HG02759 (cell line): Measurements from ENCODE around the gene IFT122.

Experiments used
- ATAC-seq: cut with Tn5 transposase; IDR thresholded peaks from one replicate; pipeline ENCODE4 v1.9.1; 2021; ENCODE audit warnings: mild to moderate bottlenecking, moderate library complexity; ENCODE audit not compliant: unreplicated experiment

IFT122 gene

DNA sequence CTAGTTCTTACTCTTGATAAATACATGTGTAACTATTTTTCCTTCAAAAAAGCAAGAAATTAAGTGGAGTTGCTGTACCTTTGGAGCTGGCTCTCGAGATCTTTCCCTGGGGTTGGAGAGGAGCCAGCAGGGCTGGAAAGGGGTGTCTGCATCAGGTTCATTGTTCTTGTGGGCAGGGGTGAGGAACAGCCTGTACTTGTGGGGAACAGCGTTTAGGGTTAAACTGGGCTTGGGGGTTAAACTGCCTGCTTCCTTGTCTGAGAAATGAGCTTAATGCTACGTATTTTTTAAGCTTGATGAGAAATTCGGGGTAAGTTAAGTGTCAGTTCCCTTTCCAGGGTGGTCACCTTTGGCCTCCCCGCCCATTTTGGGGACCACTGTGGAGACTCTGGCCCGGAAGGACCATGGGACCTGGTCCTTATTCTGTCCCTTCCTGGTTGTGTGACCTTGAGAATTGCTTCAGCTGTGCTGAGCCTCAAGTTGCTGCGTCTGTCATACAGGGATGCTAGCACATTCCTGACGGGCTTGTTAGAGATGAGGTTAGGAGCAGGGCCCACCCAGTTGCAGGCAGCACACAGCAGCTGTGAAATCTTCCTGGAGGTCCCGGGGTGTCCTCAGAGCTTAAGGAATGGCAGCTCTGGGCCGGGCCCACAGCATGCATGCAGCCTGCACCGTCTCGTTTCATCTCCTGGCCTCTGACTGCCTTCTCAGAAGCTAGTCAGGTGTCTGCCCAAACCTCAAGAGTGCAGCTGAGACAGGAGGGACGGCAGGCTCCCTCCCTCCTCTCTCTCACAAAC, 114.5 kb downstream of the IFT122 start:
- ATAC-seq: no peak

DNA sequence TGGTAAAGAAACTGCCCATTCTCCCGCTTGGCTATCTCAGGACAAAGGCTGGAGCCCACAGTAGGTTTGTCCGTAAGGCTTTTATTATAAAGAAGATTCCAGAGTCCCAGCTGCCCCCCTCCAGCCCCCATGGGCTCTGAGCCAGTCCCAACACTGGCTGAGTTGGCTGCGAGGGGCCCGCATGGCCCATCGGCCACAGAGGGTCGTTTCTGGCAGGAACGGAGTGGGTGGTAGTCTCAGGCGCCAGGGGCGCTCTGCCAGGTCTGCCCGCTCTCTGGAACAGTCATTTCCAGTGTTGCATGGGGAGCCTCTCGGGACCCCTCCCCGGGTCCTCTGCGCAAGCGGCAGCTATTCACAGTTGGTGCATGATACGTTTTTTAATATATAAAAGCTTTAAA, 115.1 kb downstream of the IFT122 start:
- no peak for ATAC-seq

DNA sequence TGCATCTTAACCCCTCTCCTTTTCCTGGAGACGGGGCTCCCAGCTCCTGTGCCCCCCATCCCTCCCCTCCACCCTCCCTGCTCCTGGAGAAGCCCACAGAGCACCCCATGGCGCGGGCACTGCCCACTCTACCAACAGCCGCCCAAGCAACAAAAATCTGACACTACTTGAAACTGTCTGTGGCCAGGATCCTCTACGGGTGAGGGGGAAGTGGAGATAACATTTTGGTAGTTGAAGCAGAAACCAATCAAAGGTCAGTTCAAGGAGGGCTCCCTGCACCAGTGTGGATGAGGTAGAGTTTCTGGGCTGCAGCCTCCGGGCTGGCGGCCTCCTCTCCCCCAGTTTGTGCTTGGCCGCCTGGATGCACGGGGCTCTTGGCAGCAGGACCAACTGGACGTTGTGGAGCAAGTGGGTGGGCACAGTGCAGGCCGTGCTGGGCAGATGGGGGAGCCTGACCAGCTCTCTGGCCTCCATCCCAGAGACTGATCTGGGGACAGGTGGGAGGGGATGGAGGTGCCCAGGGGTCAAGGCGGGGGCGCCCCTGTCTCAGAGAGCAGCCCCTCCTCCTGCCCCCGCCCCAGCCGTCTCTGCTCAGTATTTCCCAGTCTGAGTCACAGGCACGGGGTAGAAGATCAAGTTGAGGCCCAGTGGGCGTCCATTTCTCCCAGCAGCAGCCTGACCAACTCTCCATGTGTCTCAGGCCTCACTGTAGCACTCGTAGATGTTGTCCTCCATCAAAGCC, 115.8 kb downstream of the IFT122 start:
- ATAC-seq: no peak

DNA sequence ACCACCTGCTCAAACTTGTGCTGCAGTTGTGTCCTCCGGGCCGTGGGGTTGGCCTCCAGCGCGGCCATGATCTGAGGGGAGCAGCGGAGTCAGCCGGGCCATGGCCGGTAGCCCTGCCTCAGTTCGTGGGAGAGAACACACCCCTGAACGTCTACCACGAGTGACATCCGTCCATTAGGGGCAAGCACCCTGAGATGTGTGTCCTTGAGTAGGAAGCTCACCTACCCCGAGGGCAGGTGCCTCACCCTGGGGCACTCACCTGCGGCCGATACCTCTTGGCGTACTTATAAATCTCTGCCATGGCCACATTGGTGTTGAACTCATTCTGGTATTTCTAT, 116.3 kb downstream of the IFT122 start:
- no peak for ATAC-seq

DNA sequence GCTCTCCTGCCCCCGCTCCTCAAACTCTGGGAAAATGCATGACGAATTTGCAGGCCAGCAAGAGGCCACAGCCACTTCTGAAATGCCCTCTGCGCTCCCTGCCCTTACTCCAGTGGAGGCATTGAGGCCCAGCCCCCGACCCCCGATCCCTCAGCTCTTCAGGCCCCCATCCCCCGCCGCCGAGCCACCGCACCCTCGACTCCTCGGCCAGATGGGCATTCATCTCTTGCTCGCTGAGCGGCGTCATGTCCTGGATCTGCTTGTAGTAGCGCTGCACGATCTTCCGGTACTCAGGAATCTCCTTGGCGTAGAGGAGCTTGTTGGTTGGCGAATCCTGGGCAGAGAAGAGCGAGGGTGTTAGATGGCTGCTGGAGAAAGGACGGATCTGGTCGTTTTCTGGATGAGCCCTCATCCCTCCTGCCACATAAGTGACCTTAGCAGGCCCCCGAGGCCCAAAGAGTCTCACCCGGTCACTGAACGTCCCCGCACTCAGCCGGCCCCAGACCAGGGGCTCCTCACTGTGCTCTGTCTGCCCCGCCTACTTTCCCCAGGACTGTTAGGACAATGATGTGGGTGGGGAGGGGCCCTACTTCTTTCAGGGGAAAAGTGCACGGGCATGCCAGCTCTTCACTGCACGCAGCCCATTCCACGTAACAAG, 117.0 kb downstream of the IFT122 start:
- no peak for ATAC-seq

DNA sequence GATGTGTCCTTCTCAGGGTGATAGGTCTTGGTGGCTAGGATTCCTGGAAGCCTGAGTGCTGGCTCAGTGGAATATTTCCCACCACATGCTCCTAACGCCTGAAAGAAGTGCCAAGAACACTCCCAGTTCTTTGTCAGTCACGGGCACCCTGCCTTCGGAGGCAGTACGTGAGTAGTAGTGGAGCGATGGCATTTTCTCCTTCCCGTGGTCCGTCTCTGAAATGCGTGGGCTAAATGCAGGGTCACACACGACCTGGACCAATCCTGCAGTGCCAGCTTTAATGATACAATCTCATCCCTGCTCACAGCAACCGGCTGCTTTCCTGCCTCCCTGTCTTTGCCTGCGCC, 117.5 kb downstream of the IFT122 start:
- no peak for ATAC-seq

DNA sequence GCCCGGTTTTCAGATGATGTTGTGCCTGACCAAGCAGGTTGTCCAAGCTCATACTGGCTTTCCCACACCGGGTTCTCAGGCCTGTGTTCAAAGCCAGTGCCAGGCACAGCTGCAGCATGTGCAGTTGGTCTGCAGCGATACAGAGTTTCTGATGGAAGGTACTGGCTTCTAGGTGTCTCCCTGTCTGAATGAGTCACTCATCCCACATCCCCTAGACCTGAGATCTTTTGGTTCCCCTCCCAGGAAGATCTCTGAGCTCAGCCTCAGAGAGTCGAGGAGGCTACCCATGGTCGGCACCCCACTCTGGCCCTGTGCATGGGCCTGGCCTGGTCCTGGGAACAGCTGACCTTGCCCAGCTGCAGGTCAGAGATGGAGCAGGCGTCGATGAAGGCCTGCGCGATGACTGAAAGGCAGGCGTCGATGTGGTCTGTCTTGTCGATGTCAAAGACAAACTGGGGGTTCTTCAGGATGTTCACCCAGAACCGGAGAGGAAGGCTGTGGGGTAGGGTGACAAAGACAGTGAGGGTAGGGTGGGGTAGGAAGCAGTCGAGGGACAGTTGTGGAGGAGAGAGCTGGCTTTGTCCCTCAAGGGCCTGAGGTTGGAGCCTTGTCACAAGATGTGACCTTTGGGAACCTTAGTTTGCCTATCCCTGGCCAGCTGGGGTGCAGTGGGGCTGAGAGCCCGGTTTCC, 118.2 kb downstream of the IFT122 start:
- ATAC-seq: no peak

DNA sequence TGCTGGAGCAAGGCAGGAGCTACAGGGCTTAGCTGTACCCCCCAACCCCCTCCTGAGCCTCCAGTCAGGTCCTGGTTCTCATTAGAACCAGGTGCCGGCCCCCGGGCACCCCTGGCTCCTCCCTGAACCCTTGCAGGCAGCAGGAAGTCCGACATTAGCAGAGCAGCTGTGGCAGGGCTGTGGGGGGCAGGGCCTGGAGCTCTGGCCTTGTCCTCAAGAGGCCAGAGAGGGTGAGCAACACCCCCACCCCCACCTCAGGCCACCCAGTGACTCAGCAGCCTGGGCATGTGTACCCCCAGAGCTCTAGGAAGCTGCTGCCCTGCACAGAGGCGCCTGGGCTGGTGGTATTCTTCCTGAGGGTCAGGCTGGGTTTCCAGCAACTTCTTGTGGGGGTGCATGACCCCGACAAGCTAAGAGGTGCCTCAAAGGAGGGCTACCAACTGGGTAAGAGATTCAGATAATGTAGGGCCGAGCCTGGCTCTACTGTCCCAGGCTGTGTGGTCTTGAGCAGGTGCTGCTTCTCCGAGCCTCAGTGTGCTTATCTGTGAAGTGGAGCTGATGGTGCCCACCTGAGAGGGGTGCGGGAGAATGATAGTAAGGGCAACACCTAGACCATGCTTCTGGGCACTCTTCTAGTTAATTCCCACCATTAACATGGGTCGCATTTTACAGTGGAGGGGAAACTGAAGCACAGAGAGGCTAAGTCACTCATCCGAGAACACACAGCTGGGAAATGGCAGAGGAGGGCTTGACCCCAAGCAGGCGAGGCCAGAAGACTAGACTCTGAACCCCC, 118.9 kb downstream of the IFT122 start:
- peak; percentile 53 for ATAC-seq

DNA sequence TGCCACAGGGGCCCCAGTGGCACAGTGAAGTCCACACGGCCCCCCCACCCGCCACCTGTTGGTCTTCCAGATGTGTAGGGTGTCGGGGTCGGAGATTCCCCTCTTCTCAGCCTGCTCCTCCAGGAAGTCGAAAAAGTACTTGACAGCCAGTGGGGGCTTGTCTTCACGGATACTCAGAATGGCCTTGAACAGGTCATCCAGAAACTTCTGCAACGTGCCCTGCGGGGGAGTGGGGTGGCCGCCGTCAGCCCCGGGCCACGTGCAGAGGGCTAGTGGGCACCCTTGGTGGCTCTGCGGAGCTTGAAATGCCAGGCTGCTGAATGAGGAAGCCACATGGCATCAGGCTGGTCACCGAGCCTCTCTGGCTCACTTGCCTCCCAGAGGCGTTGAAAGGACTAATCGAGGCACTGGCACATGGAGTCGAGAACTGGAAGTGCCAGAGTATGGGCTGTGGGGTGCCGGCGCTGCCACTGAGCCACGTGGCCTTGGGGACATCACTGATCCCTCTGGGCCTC, 119.6 kb downstream of the IFT122 start:
- no peak for ATAC-seq

DNA sequence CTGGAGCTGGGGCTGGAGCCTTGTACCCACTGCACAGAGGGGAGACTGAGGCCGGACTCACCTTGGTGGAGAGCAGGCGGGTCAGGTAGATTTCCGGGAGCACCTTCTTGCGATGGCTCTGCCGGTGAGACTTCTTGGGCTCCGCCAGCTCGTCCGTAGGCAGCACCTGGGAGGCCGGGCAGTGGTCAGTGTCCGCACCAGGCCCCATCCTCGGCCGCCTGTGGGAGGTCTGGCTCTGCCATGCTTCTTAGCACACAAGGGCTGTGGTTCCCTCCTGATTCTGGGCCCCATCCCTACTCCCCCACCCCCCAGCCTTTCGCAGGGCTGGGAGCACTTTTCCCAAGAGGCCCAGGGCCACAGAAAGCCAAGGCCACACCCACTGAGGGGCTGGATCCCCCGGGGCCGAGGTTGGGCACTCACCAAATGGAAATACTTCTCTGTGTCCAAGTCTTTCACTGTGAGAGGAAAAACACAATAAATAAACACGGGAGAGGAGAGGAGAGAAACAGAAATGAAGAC, 120.3 kb downstream of the IFT122 start:
- no peak for ATAC-seq

DNA sequence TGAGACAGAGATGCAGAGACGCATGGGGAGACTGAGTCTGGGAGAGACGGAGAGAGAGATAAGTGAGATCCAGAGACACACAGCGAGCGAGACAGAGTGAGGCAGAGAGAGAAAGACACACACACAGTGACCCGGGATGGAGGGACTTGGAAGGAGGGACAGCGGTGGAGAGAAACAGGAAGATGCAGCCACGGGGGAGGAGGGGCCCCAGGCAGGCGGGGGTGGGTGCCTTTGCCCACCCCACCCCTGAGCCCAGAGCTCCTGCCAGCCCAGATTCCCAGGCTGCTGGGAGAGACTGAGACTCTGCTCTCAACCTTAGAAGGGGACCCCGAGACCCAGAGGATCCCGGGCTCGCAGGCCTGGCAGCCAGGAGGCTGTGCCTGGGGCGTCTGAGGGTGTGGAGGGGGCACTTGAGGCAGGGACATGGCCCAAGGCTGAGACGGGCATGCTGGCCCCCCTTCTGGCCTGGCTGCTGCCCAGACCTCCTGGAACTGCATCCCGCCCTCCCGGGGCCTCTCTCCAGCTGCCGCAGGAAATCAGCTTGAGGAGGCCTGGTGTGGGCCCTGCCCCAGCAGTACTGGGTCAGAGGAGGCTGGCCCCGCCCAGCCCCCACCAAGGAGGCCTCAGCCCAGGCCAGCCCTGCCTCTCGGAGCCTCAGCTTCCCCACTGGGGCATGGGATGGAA, 121.0 kb downstream of the IFT122 start:
- no peak for ATAC-seq

DNA sequence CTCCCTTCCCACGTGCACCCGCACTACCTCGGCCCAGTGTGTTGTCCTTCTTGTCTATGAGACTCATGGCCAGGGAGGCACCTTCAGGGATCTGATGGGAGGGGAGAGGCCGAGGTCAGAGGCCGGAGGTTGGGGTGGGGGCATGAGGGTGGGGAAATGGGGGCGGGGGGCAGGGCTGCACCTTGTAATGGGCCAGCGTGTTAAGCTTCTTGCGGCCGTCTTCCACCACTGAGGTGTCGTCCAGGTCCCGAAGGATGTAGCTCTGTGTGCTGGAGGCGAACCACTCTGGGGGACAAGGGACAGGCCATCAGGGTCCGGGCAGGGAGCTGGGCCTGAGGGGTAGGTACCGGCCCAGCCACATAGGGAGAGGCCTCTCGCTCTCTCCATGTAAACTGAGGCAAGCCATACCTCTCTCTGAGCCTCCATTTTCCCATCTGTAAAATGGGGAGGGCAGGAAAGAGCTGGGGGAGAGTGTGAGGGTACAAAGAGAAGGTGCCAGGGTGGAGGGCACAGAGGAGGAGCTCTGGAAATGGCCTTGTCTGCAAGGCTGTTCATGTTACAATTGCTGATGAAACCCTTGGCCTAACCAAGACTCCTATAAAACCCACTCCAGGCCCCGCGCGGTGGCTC, 121.7 kb downstream of the IFT122 start:
- no peak for ATAC-seq

DNA sequence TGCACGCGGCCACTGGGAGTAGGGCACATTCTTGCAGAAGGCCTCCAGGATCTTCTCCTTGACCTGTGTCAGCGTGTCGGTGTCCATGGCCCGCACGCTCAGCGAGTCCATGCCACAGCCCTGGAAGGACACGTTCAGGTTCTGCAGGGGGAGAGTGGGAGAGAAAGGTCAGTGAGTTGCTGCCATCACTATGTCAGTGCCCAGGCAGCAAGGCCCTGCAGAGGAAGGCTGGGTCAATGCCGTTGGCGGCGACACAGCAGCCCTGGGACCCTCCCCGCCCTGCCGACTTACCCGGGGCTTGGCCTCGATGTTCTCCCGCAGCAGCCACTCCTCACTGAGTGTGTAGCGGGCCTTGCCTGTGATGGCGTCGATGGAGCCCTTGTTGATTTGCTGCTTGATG, 122.8 kb downstream of the IFT122 start:
- no peak for ATAC-seq

DNA sequence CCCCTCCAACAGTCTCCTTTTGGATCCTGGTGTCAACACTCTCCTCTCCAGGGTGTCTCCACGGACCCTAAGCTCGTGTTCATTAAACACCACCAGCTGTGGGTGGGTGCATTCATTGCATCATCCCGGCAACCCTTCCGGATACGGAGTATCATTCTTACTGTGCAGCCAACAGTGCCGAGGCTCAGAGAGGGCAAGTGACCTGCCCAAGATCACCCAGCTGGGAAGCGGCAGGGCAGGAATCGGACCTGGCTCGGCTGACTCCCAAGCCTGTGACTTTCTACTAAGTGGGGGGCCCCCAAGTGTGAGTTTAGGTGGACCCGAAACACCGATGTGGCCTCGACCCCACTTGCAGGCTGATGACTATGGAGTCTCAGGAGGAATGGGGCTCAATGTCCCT, 123.3 kb downstream of the IFT122 start:
- no peak for ATAC-seq

DNA sequence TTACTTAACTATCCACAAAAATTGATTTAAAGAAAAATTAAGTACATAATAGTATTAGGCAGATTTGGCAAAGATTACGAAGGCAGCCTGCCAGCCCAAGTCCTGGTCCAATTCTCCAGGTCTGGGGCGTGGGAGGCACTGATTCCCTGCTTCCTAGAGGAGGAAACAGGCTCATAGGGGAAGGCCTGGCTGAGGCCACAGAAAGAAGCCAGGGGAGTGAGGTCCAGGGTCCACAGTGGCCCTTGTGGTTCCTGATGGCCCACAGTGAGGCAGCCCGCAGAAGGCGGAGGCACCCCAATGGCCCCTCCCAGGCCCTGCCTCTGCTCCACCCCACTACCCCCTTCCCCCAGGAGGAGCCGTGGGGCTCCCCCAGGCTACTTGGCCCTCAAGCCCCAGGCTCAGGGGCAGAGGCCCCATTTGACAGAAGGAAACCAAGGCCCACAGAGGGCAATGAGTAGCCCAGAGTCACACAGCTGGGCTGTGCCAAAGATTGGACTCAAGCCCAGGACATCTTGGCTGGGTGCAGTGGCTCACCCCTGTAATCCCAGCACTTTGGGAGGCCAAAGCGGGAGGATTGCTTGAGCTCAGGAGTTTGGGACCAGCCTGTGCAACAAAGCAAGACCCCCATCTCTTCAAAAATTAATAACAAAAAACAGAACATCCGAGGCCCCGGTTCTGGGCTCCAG, 124.0 kb downstream of the IFT122 start:
- ATAC-seq: no peak

DNA sequence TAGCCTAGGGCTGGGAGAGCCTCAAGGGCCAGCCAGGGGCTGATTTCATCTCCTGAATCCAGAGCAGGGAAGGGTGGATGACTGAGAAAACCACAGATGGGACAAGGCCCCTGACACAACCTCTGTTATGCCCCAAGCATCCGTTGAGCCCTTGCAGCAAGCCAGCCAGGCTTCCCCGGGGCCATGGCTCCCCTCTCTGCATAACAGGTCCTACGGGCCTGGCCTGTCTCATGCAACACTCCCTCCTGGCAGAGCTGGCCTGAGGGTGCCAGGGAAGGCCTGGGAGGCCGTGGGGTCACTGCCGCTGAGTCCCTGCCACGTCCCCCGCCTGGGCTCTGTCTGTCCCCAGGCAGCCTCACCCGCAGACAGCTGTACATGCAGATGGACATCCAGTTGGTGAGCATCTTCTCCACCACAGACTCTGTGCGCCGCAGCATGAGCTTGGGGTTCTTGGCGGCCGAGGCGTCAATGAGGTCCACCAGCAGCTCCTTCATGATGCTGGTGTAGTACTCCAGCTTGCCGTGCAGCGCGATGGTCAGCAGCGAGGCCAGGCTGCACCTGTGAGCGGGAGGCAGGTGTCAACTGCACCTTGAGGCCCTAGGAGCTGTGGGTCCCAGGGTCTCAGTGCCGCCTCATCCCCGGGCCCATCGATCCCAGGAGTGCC, 125.1 kb downstream of the IFT122 start:
- ATAC-seq: no peak

DNA sequence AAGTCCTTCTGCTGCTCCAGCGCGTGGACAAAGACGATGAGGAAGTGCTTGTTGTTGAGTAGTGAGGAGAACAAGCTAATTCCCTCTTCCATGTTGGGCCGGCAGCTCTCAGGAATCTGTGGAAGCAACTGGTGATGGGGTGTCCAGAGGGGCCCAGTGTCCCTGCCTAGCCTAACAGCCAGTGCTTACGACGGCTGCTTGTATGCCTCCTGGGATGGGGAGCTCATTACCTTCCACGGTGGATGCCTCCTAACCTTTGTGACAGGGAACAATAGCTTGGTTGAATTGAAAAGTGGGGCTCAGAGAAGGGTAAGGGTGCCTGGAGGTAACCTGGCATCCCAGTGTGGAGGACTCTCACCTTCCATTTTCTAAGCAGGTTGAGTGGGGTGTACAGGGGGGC, 125.9 kb downstream of the IFT122 start:
- ATAC-seq: no peak

DNA sequence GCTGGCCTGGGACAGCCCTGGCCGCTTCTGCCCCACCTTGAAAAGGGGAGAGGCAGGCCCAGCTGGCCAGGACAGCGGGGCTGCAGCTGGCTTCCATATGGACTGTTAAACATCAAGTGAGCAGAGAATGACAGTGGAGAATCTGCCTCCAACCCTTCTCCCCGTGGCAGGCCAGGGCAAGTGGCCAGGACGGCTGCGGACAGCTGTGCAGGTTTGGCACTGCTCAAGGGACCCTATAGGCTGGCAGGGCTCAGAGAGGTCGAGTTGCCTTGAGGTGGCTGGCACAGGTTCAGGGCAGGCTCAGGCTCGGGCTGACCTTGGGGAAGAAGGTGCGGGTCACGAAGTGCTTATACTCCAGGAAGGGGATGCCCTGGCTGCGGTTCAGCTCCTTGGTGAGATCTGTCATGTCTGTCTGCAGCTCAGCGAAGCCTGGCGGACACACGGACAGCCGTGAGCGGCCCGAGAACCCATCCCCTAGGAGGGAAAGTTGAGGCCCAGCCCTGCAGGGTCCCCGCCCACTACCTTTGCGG, 127.2 kb downstream of the IFT122 start:
- no peak for ATAC-seq
